GM18507 (cell line): Measurements from ENCODE around the gene ST6GALNAC6.

Experiments
- DNase-seq: peaks from one replicate; pipeline ENCODE4 v3.0.0; 2011; ENCODE audit warnings: low read depth; ENCODE audit not compliant: insufficient read length; ENCODE audit errors: extremely low spot score
- FAIRE-seq: peaks from 2 replicates; lab custom pipeline; 2011; peaks lifted over from hg19 to GRCh38; lab: Jason Lieb, UNC

ST6GALNAC6 gene

DNA sequence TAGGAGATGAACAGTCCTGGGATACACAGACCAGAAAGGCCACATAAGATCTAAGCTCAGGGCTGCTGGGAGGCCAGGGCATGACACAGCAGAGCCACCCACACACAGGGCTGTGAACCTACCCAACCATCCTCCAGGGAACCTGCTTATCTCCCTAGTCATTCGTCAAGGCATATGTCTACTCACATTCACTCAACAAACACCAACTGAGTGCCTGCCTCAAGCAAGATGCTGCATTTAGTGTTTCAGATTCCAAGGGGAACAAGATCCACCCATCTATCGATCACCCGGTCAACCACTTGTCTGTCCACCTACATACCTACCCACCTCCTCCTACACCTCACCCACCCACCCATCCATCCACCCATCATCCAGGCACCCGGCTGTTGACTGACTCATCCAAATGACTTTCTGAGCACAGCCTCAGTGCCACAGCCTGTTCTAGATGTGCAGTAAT lies 36.4 kb upstream of the ST6GALNAC6 start:
- FAIRE-seq (no peak), DNase-seq (no peak)

DNA sequence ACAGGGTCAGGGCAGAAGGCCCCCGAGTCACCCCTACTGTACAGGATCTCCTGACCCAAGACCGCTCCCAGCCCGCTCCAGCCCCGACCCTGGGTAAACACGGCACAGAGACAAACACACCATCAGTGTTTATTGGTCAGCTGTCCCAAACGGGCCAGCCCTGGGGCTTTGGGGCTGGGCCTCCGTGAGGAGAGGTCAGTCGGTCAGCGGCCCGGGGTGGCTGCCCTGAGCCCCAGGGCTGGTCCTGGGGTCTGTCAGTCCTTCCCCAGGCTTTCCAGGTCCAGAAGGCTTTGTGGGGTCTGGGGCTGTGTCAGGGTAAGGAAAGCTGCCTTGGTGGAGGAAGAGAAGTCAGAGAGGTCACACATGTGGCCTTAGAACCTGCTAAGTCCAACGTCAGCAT lies 35.6 kb upstream of the ST6GALNAC6 start:
- DNase-seq, result no peak
- no peak for FAIRE-seq

DNA sequence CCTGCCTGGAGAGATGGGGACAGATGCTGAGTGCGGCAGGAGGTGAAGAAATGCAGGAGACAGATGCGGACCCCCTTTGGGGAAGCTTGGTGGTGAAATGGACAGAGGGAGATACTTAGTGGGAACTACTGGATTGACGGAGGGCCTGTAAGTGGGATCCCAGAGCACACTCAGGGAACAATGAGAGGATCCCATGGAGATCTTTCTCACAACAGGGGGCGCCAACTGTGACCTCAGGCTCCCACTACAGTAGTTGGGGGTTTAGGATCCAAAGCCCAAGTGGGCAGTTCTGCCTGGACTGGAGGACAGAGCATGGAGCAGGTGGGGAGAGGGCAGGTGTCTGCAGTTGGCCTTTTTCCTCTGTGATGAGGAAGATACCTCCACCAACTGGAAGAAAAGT lies 34.8 kb upstream of the ST6GALNAC6 start:
- FAIRE-seq (no peak), DNase-seq (no peak)

GRCh38 chr9:127931092-127931881 lies 31.9 kb upstream of the ST6GALNAC6 start:
- DNase-seq, result no peak
- FAIRE-seq, result no peak

GRCh38 chr9:127930231-127931091 lies 31.1 kb upstream of the ST6GALNAC6 start, which contains the start of gene PIP5KL1:
Gene PIP5KL1 (minus strand): TSS chr9:127930777. CDS start chr9:127930752, 25 bp downstream.
- DNase-seq (peak; percentile 86), FAIRE-seq (peak; percentile 78)

DNA sequence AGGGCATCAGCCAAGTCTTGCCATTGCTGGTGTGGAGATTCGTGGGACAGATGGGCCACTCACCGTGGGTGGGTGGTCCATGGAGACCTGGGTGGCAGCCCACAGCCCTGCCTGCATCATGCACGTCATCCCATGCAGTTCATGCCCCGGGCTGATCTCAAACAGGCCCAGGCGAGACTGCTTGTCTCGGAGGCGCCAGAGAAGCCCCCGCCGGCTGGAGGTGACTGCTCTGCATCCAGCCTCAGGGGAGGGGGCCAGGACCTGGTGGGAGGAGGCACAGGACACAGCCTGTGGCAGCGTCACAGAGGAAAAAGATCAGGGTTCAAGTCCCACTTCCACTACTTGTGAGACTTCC lies 30.2 kb upstream of the ST6GALNAC6 start:
- no peak for FAIRE-seq
- DNase-seq, result no peak

DNA sequence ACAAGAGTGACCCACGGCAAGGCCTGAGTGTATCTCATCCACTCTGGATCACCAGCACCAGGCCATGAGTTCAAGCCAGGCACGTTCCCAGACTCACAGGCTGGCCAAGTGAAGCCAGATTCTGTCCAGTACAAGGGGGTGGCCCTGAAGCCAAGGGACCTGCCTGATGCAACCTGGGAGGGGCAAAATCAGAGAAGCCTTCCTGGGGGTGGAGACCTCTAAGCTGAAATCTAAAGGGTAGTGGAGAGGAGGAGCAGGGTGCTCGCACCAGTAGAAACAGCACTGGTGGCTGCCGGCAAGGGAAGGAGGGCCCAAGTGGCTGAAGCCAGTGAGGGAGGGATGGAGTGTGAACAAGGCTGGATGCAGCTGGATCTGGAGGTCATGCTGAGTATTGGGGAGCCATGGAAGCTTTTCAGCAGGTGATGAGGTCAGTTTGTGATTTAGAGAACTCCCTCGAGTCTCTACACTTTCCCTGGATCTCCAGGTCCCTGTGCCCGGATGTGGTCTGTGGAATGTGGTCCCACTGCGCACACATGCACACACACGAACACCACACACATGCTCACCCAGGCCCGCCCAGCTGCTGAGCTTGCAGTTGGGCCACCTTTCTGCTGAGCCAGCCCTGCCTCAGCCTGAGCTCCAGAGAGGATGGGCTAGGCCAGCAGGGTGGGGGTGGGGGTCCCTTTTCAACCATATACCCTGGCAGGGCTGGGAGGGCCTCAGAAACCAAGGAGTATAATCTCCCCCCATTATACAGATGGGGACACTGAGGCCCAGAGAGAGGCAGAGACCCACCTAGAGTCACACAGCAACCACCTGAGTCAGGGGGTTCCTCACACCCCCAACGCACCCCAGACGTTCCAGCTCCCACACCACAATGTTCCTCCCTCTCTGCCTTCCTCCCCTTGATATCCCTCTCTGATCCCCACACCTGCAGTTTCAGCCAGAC lies 29.5 kb upstream of the ST6GALNAC6 start:
- DNase-seq (no peak), FAIRE-seq (no peak)

DNA sequence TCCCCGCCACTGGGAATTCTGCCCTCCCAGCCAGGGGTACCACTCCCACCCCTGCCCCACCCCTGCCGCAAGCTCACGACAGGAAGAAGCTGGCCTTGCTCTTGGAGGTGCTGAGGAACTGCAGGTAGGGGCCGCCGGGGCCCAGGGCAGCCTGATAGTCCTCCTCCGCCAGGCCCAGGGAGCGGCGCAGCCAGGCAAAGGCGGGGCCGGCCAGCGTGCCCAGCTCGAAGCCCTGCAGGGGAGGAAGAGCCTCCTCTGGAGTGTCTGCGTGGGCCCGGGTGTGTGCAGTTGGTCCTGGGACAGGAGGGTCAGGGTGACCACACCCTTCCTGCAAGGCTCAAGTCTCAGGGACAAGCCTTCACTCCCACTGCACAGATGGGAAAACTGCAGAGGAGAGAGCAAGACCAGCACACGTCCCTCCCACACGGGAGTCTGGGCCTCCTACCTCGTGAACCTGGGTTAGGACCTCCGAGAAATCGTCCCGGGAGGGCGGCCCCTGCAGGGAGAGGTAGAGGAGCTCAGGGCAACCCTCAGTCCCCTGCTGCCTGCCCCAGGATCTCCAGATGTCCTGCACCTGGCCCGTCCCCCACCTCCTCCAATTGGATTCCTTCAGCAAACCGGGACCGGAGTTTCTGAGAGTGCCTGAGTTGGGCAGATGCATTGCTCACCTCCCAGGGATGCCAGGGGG lies 28.7 kb upstream of the ST6GALNAC6 start:
- FAIRE-seq (no peak), DNase-seq (no peak)

GRCh38 chr9:127927201-127927987 lies 28.0 kb upstream of the ST6GALNAC6 start:
- FAIRE-seq, result no peak
- no peak for DNase-seq

- DNase-seq (no peak), FAIRE-seq (no peak)
Observed at GRCh38 chr9:127926906-127927200, 27.4 kb upstream of the ST6GALNAC6 start.

GRCh38 chr9:127925959-127926905 lies 26.8 kb upstream of the ST6GALNAC6 start:
- DNase-seq, result no peak
- FAIRE-seq, result no peak

DNA sequence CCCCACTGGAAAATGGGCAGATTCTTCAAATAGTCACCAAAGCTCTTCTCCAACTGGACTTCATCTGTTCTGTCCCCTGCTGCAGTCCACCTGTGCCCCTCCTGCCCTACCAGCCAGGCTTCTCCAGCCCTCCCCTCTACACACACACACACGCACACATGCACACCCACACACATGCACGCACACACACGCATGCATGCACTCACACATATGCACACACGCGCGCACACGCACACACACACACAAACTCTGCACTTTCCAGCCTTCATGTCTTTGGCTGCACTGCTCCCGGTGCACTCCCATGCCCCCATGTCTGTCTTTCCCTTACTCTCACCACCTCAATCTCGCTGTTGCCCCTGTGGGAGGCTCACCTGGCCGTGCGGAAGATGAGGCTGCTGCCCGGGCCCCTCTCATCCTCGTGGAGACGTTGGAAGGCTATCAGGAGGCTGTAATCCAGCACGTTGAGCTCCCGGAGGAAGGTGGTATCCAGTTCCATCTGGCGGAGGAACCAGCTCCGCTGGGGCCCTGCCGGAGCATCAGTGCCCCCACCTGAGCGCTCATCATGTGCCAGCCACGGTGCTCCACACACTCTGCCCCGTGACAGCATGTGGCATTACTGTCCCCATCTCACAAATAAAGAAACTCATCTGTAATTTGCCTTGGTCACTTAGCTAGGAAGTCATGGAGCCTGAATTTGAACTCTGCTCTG lies 25.5 kb upstream of the ST6GALNAC6 start:
- DNase-seq (no peak), FAIRE-seq (no peak)

- no peak for FAIRE-seq
Observed at GRCh38 chr9:127923771-127924170, 24.4 kb upstream of the ST6GALNAC6 start.

GRCh38 chr9:127923046-127923445 lies 23.6 kb upstream of the ST6GALNAC6 start:
- no peak for DNase-seq
- FAIRE-seq, result no peak

More at GRCh38 chr9:127923771-127924170, 24.4 kb upstream of the ST6GALNAC6 start:
- no peak for DNase-seq

DNA sequence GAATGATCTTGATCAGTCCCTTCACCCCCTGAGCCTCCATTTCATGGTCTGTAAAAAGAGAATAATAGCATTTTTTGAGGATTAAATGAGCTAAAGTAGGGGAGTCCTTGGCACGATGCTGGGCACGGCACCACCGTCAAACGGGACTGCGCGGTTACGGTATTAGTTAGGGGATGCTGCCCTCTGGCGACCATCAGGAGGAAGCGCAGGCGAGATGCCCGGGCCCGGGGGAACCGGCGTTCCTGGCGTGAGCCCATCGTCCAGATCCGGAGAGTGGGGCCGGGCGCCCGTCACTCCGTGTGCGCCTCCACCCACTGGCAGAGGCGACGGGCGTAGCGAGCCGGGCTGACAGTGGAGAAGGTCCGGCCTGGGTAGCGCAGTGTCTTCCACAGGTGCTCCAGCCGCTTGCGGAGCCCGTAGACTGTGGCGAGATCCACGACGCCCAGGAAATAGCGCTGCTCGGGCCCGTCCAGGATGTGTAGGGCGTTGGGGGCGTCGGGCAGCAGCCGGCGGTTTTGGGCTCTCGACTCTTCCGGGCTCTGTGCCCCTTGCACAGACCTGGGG lies 22.2 kb upstream of the ST6GALNAC6 start:
- DNase-seq (peak; percentile 75), FAIRE-seq (peak; percentile 78)

- FAIRE-seq, result no peak
- no peak for DNase-seq
Observed at GRCh38 chr9:127920794-127921193, 21.4 kb upstream of the ST6GALNAC6 start.
